ENCODE results near the gene ANTXR2.

The ANTXR2 gene

GRCh38 chr4:80065601-80066000, 7.4 kb downstream of the ANTXR2 start:
- no peak for DNase-seq

- DNase-seq = no peak
Measured at GRCh38 chr4:80062527-80062926, 10.5 kb downstream of the ANTXR2 start.

- no peak for DNase-seq
Measured at GRCh38 chr4:80060804-80061203, 12.2 kb downstream of the ANTXR2 start.

- no peak for DNase-seq
Measured at GRCh38 chr4:80058740-80059139, 14.3 kb downstream of the ANTXR2 start.

- DNase-seq = no peak
Measured at GRCh38 chr4:80054375-80054774, 18.7 kb downstream of the ANTXR2 start.

- no peak for DNase-seq
Measured at GRCh38 chr4:80053140-80053910, 19.7 kb downstream of the ANTXR2 start.

GRCh38 chr4:80049813-80050534, 23.1 kb downstream of the ANTXR2 start:
- no peak for DNase-seq

GRCh38 chr4:80049402-80049801, 23.6 kb downstream of the ANTXR2 start:
- DNase-seq = no peak

GRCh38 chr4:80045786-80046185, 27.2 kb downstream of the ANTXR2 start:
- no peak for DNase-seq

- no peak for DNase-seq
Measured at GRCh38 chr4:80043541-80043940, 29.5 kb downstream of the ANTXR2 start.

GRCh38 chr4:80042821-80043220, 30.2 kb downstream of the ANTXR2 start:
- DNase-seq = no peak

- no peak for DNase-seq
Measured at GRCh38 chr4:80037864-80038263, 35.2 kb downstream of the ANTXR2 start.

- DNase-seq = no peak
Measured at GRCh38 chr4:80036949-80037685, 35.9 kb downstream of the ANTXR2 start.

- DNase-seq = no peak
Measured at GRCh38 chr4:80036306-80036705, 36.7 kb downstream of the ANTXR2 start.

GRCh38 chr4:80035336-80035735, 37.7 kb downstream of the ANTXR2 start:
- DNase-seq = no peak

GRCh38 chr4:80033581-80033980, 39.4 kb downstream of the ANTXR2 start:
- DNase-seq = no peak

GRCh38 chr4:80029364-80029763, 43.7 kb downstream of the ANTXR2 start:
- no peak for DNase-seq

GRCh38 chr4:80027611-80028010, 45.4 kb downstream of the ANTXR2 start:
- no peak for DNase-seq

GRCh38 chr4:80026100-80026499, 46.9 kb downstream of the ANTXR2 start:
- no peak for DNase-seq

GRCh38 chr4:80024335-80024734, 48.7 kb downstream of the ANTXR2 start:
- DNase-seq = no peak

GRCh38 chr4:80022282-80022681, 50.7 kb downstream of the ANTXR2 start:
- no peak for DNase-seq

GRCh38 chr4:80017125-80017854, 55.7 kb downstream of the ANTXR2 start:
- DNase-seq = no peak

GRCh38 chr4:80016506-80016905, 56.5 kb downstream of the ANTXR2 start:
- DNase-seq = no peak

All from NCI-H187 treated with DMSO at 0.1 percent for 48 hours (cell line).